HG02623 (cell line): ENCODE data around the gene OR52K2.
"Not testable (repeated sequence)": the region's sequence is repeated elsewhere in the genome, so short reads cannot be mapped to it uniquely, and the experiment has no call there.

Experiments
- ATAC-seq: cut with Tn5 transposase; IDR thresholded peaks from one replicate; pipeline ENCODE4 v1.9.1; 2021; ENCODE audit warnings: moderate library complexity; ENCODE audit not compliant: unreplicated experiment

The OR52K2 gene

GRCh38 chr11:4448995-4449394 lies at the start of gene OR52K2:
Gene OR52K2 (plus strand): TSS chr11:4449295. CDS start chr11:4449340, 45 bp downstream.
- no peak for ATAC-seq

GRCh38 chr11:4406206-4406605 lies 42.9 kb upstream of the OR52K2 start:
- not testable (repeated sequence) for ATAC-seq

GRCh38 chr11:4416306-4416705 lies 32.8 kb upstream of the OR52K2 start:
- ATAC-seq: no peak

DNA sequence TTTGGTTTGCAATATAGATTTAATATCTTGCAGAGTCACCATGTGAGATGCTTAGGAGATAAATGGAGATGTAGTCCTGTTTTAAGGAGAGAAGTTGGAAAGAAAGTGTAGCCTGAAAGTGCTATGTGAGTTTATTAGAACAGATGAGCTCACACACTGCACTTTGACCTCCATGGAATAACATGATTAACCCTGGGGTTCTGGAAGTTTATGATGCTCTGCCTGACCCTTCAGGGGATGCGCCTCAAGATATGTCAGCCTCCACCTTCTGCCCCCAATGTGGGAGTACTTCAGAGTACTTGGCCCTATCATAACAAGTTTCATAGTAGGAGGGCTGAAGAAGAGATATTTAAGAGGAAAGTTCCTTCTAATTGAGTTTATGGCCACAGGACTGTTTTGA lies 32.3 kb upstream of the OR52K2 start:
- no peak for ATAC-seq

DNA sequence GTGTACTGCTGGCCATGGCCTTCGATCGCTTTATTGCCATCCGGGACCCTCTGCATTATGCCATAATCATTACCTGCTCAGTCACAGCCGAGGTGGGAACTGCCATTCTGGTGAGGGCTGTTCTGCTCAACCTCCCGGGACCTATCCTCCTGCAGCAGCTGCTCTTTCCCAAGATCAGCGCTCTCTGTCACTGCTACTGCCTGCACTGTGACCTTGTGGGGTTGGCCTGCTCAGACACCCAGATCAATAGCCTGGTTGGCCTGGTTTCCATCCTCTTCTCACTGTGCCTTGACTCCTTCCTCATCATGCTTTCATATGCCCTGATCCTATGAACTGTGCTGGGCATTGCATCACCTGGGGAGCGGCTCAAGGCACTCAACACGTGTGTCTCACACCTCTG lies 30.7 kb upstream of the OR52K2 start:
- ATAC-seq: no peak

DNA sequence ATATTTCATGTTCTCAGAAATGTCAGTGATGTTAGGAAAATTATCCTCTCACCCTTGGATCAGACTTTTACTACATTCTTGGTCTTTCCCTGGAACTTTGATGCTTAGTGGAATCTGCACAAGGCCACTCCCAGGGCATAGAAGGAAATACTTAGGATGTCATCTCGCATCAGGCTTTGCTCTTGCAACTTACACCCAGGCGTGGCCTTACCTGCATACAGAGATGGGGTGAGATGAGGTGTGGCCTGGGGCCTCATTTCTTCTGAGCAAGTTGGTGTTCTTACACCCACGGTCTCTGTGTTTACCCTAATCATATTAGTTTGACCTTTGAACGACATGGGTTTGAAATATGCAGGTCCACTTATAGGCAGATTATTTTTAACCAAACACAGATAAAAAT lies 19.0 kb upstream of the OR52K2 start:
- no peak for ATAC-seq

- ATAC-seq: no peak
Observed at GRCh38 chr11:4433856-4434255, 15.2 kb upstream of the OR52K2 start.

GRCh38 chr11:4436411-4436810 lies 12.7 kb upstream of the OR52K2 start:
- ATAC-seq: no peak

GRCh38 chr11:4441515-4441914 lies 7.6 kb upstream of the OR52K2 start:
- no peak for ATAC-seq

DNA sequence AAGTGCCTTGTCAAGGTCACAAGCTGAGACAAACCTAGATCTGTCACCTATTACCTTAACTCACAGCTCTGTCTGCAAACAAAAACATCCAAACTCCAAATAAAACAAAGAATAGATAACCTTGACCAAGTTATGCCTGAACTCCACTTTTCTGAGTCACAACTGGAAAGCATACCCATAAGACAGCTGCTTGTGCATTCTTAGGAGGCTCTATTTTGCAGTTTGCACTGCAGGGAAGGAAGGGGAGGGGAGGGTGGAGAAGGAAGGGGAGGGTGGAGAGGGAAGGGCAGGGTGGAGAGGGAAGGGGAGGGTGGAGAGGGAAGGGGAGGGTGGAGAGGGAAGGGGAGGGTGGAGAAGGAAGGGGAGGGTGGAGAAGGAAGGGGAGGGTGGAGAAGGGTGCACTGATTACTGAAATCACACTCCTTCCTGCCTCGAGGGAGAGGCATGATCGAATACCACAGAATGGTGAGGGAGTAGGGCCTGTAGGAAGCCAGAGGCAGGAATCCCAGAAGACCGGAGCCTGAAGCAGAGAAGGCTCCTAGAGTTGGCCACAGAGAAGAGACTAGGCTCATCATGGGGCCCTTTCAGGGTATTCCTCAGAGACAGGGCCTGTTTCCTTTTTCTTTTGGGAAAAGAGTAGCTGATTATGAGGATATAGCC lies 5.7 kb upstream of the OR52K2 start:
- ATAC-seq: no peak

DNA sequence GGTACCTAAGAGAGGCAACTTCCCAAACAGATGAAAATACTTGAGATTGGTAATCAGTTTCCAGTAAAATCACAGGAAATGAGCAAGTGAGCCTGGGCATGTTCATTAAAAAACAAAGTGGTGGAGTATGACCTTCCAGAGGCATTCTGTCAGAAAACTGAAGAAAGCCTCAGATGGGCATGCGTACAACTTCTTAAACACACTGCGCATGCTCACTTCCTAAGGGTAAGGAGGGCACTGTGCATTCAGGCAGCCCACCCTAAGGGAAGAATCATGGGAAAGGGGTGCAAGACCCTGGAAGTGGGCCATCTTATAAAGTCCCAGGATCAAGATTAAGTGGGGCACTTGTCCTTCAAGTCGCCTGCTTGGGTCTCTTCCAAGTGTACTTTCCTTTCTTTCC lies 4.0 kb downstream of the OR52K2 start:
- no peak for ATAC-seq

GRCh38 chr11:4454021-4454420 lies 4.9 kb downstream of the OR52K2 start:
- no peak for ATAC-seq

- ATAC-seq: no peak
Observed at GRCh38 chr11:4455419-4455818, 6.3 kb downstream of the OR52K2 start.

DNA sequence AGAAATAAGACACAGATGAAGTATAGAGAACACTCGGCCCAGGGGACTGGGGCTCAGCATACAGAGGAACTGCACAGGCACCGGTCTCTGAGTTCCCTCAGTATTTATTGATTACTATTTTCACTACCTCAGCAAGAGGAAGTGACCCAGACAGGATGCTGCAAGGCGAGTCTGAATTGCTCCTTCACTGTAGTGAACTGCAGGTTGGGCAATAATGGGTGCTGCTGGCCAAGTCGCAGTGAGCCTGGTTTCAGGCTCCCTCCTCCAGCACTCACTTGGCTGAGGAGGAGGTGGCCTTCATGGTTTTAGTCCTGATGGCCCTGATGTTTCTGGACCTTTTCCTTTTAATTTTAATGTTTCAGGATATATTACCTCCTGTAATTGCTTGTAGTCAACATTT lies 10.4 kb downstream of the OR52K2 start:
- peak; percentile 50 for ATAC-seq

DNA sequence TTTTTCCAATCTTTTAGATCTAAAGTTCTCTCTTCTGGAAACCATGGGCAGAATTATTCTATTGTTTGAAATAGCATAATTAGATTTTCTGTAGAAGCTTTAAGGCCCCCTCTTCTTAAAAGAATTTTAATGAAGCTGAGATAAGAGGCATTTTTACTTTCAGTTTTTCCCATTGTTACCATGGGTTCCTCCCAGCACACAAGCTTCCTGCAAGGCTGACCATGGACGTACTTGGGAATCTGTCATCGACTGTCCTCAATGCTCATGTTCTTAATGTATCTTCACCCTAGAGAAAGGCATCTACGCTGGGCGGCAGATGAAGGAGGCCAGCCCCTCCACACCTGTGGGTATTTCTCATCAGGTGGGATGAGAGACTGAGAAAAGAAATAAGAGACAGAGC lies 11.1 kb downstream of the OR52K2 start:
- no peak for ATAC-seq

GRCh38 chr11:4464216-4465159 lies 15.4 kb downstream of the OR52K2 start:
- no peak for ATAC-seq

- no peak for ATAC-seq
Observed at GRCh38 chr11:4465407-4465806, 16.3 kb downstream of the OR52K2 start.

- no peak for ATAC-seq
Observed at GRCh38 chr11:4466131-4466870, 17.2 kb downstream of the OR52K2 start.

DNA sequence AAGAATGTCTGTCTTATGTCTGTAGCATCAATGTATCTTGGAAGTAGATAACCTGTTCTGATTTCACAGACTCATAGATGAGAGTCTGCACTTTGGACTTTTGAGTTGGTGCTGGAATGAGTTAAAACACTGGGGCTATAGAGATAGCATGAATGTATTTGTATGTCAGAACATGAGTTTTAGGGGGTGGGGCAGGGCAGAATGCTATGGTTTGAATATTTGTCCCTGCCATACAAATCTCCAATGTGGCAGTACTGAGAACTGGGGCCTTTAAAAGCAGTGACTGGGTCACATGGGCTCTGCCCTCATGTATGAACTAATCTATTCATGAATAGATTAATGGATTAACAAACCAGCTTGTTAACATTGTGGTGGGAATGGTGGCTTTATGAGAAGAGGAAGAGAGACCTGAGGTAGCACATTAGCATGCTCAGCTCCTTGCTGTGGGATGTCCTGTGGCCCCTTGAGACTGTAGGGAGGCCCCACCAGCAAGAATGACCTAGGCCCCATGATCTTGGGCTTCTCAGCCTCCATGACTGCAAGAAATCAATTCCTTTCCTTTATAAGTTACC lies 17.9 kb downstream of the OR52K2 start:
- no peak for ATAC-seq

DNA sequence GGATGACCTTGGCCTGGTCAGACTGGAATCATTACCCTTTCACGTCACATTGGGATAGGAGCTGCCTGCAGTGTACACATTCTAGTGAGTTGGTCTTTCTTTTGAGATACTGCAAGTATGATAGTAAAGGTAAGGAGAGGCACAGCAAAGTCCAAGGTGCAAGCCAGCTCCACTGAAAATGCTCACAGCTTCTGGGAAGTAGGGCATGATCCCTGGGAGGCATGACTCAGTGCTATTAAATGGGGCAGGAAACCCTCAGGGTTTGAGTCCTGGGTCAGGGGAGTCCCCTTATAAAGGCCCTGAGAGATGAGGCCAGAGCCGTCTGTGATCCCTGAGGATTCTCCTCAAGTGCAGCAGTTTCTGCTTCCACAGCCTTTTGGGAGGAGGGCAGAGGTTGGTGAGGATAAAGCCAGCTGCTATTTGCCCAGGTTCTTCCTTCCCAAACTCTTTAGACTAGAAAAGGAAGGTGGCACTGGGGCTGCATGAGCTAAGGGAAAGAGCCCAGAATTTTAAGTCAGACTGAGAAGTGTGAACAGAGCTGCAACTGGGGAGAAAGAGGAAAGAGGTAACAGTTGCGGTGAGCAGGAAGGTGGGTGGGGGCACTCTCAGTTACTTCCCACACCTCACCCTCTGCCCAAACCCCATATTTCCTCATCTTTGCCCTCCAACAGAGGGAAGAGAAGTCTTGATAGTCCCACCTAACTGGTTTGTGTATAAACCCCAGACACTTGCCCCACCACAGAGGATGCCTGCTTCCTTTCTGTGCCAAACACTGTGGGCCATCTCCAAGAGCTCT lies 18.9 kb downstream of the OR52K2 start:
- ATAC-seq: no peak
